Measurements from ENCODE around the gene WDR37. TPM values are rescaled to one million over a fixed set of nuclear protein-coding genes. Genes with fewer than 3 reads are reported as not detected.

WDR37 gene
- total and polyA plus RNA-seq, 9 of the 15 experiments (the other 6 are each of a cell fraction or from before 2014, with no cell fraction given): 2.3 to 11.6 (median 6.7) TPM

- Histone ChIP-seq H3K9me1 (ENCODE audit: control insufficient read depth, insufficient read depth, low read length) (peaks cover 13% of the 10 kb centered on the region), H3K4me2 (ENCODE audit: insufficient read depth, low read length) (peak overlapping the region; percentile 55), H3K36me3 (ENCODE audit: control insufficient read depth, insufficient read depth, low read length) (peaks cover 67% of the 10 kb centered on the region), H3K27me3 (ENCODE audit: control insufficient read depth in 2 of 2, insufficient read depth in 2 of 2, low read length in 2 of 2) (no peaks in the 10 kb centered on the region), H3K4me3 (peak overlapping the region; percentile 27; the same call in 1 of the 2 replicates), H3K9me3 (replicated peaks; ENCODE audit: control insufficient read depth, insufficient read depth, low read depth, low read length) (no peaks in the 10 kb centered on the region), H3K79me2 (ENCODE audit: control insufficient read depth, insufficient read depth, low read length) (peaks cover 60% of the 10 kb centered on the region), H2AFZ (ENCODE audit: low read depth, low read length) (no peak overlapping the region), H3K27ac (ENCODE audit: extremely low read depth, low read depth, low read length) (no peak overlapping the region), H3K4me1 (replicated peaks in 1 of 2; ENCODE audit: control insufficient read depth in 2 of 2, insufficient read depth in 2 of 2, low read length in 2 of 2) (peaks cover 21 to 25% of the 10 kb centered on the region in 2 experiments), H3K9ac (ENCODE audit: insufficient read depth in 1 of 2, low read depth in 2 of 2, low read length in 2 of 2) (no peak overlapping the region), H4K20me1 (replicated peaks; ENCODE audit: control insufficient read depth, insufficient read depth, low read length) (peaks cover 35% of the 10 kb centered on the region)
- intact Hi-C loops (cut with micrococcal nuclease) (no loop called here), in situ Hi-C loops (cut with MboI) (no loop called here)
- no TSS peak for BruUV-seq (replicated peaks)
- POLR2A ChIA-PET: interaction anchor here (2.5 kb wide), 1 partner anchor 9 kb away, joined by 12 read pairs; no protein-coding TSS in a partner anchor
- no peak for ATAC-seq
- TF ChIP-seq SMC3 (conservative IDR thresholded peaks at IDR 0.05; ENCODE audit: insufficient read depth, low read depth, low read length): no peak
- TF ChIP-seq HINFP (tag; conservative IDR thresholded peaks at IDR 0.05; ENCODE audit: low read depth): no peak
- TF ChIP-seq SIN3B (IDR thresholded peaks at IDR 0.05; ENCODE audit: low read depth): no peak
- no peak for TF ChIP-seq ZBTB33 (CRISPR knock-in tag; IDR thresholded peaks at IDR 0.05)
- no peak for TF ChIP-seq HMGXB4 (CRISPR knock-in tag; IDR thresholded peaks at IDR 0.05)
- TF ChIP-seq MYNN (IDR thresholded peaks at IDR 0.05): no peak
- no peak for TF ChIP-seq MYNN (CRISPR knock-in tag; IDR thresholded peaks at IDR 0.05)
- CTCF ChIA-PET (ENCODE audit: low intra/inter-chr PET ratio): no interaction called here
- DNase-seq (ENCODE audit: extremely low read depth in 1 of 4, low spot score in 3 of 4): no peak
- FAIRE-seq: no peak
- WGBS (ENCODE audit: insufficient coverage, low coverage, missing lambda C conversion rate): 53% methylated on average over 6 of the region's 6 CpGs
These were observed 10.8 kb upstream of the WDR37 start for GRCh38 chr10:1045415-1045814.

Data from K562 (cell line).